HepG2 (cell line): ENCODE results near the gene RPS6KB2. TPM values are rescaled to one million over a fixed set of nuclear protein-coding genes. Genes with fewer than 3 reads are reported as not detected.

ENCODE experiments used
- ATAC-seq: fragments of 200-7000 bp; cut with Tn5 transposase; 3 replicates; pipeline ENCODE4 v1.9.1; 2020; ENCODE audit warnings: mild to moderate bottlenecking, moderate library complexity
- BruUV-seq: library from RNA; stranded (reverse); fragments of 400-500 nt; replicated peaks from 2 replicates; lab custom pipeline; 2021; lab: Mats Ljungman, UMichigan
- CTCF ChIA-PET: fragments of 300-600 bp; formaldehyde crosslinking; extraction: SDS; loops from one replicate; lab custom pipeline; 2021; ENCODE audit warnings: low total read pairs, inconsistent platforms, low intra/inter-chr PET ratio; lab: Yijun Ruan, JAX
- POLR2A ChIA-PET: fragments of 350-600 bp; sonication (Branson Sonifier 250); formaldehyde crosslinking; loops from one replicate; lab custom pipeline; 2020; ENCODE audit warnings: antibody characterized with exemption, inconsistent platforms; lab: Yijun Ruan, JAX
- DNase-seq: peaks from one replicate; pipeline ENCODE4 v3.0.0-alpha.2; 2015; ENCODE audit warnings: low spot score
- FAIRE-seq: peaks from 3 replicates; lab custom pipeline; 2011; peaks lifted over from hg19 to GRCh38; lab: Jason Lieb, UNC
- H2AFZ ChIP-seq: one replicate; pipeline ENCODE4 v1.6.1; 2011; ENCODE audit warnings: low read length, inconsistent platforms
- H3K27ac ChIP-seq: fragments of 300-600 bp; 3 replicates; pipeline ENCODE4 v1.8.0; 2011; ENCODE audit warnings: mixed run types, mild to moderate bottlenecking, mixed read lengths, low read length, inconsistent platforms; ENCODE audit not compliant: insufficient read depth; ENCODE audit errors: extremely low read length
- H3K27me3 ChIP-seq, 2 experiments: fragments of 200-600 bp in 1 of 2; 2 replicates in 1 of 2; 3 replicates in 1 of 2; pipeline versions ENCODE4 v1.6.0 to v1.8.0; 2011; ENCODE audit warnings: low read length in 2 of 2, mild to moderate bottlenecking in 2 of 2, moderate library complexity in 2 of 2, inconsistent platforms in 1 of 2; ENCODE audit not compliant: insufficient read depth in 2 of 2, control insufficient read depth in 1 of 2
- H3K36me3 ChIP-seq, 2 experiments: fragments of 200-600 bp in 1 of 2; replicated peaks in 1 of 2; 2 replicates in 1 of 2; 3 replicates in 1 of 2; pipeline versions ENCODE4 v1.5.1 to v1.8.0; 2011; ENCODE audit warnings: low read length in 2 of 2, inconsistent platforms in 1 of 2; ENCODE audit not compliant: insufficient read depth in 2 of 2, control insufficient read depth in 1 of 2
- H3K4me1 ChIP-seq: 2 replicates; pipeline ENCODE4 v1.5.1; 2012; ENCODE audit warnings: low read length, inconsistent platforms; ENCODE audit not compliant: insufficient read depth
- H3K4me2 ChIP-seq: 2 replicates; pipeline ENCODE4 v1.6.0; 2011; ENCODE audit warnings: low read depth, low read length, inconsistent platforms
- H3K4me3 ChIP-seq, 3 experiments: fragments of 200-600 bp in 1 of 3; sonication (generic), shearing (Covaris generic) in 1 of 3; replicated peaks in 1 of 3; 2 replicates each; pipeline ENCODE4 v1.5.1; 2011 to 2016; ENCODE audit warnings: low read length in 3 of 3, inconsistent platforms in 2 of 3, low read depth in 2 of 3, mild to moderate bottlenecking in 2 of 3, control low read depth in 1 of 3, mixed read lengths in 1 of 3; ENCODE audit not compliant: insufficient read depth in 1 of 3
- H3K79me2 ChIP-seq: one replicate; pipeline ENCODE4 v1.6.1; 2011; ENCODE audit warnings: low read length, inconsistent platforms; ENCODE audit not compliant: insufficient read depth
- H3K9ac ChIP-seq: 2 replicates; pipeline ENCODE4 v1.6.0; 2011; ENCODE audit warnings: mild to moderate bottlenecking, low read depth, low read length, inconsistent platforms; ENCODE audit not compliant: insufficient read depth
- H3K9me3 ChIP-seq: 2 replicates; pipeline ENCODE4 v1.5.1; 2012; ENCODE audit warnings: mild to moderate bottlenecking, low read length
- H4K20me1 ChIP-seq: 2 replicates; pipeline ENCODE4 v1.6.0; 2011; ENCODE audit warnings: inconsistent platforms, mild to moderate bottlenecking, low read length, moderate library complexity; ENCODE audit not compliant: insufficient read depth
- FOSL2 ChIP-seq: sonication (generic); formaldehyde crosslinking; IDR thresholded peaks from 2 replicates; pipeline ENCODE4 v1.4.0; 2020; ENCODE audit warnings: missing genetic modification reagents
- HNRNPL ChIP-seq: fragments of 200-400 bp; formaldehyde crosslinking; IDR thresholded peaks from 2 replicates; pipeline ENCODE4 v1.6.1; 2017; ENCODE audit warnings: mild to moderate bottlenecking, low read depth, low read length
- PHF21A ChIP-seq: sonication (generic); formaldehyde crosslinking; IDR thresholded peaks from 2 replicates; pipeline ENCODE4 v1.5.0; 2020; ENCODE audit warnings: mild to moderate bottlenecking, missing genetic modification reagents
- ZBTB21 ChIP-seq: sonication (generic); formaldehyde crosslinking; IDR thresholded peaks from 2 replicates; pipeline ENCODE4 v1.4.0; 2020; ENCODE audit warnings: missing genetic modification reagents
- ZNF263 ChIP-seq: sonication (generic); formaldehyde crosslinking; IDR thresholded peaks from 2 replicates; pipeline ENCODE4 v1.4.0; 2020; ENCODE audit warnings: missing genetic modification reagents
- ZNF274 ChIP-seq: sonication (generic); formaldehyde crosslinking; IDR thresholded peaks from 2 replicates; pipeline ENCODE4 v1.5.1; 2020; ENCODE audit warnings: mild to moderate bottlenecking, missing genetic modification reagents
- WGBS: methylation state at CpG from one replicate; pipeline ENCODE4 v1.1.6; 2017; ENCODE audit warnings: low lambda C conversion rate; 5-methylcytosine and 5-hydroxymethylcytosine counted together
- in situ Hi-C: cut with HindIII; loops from 2 replicates; pipeline ENCODE4 v1.10.0; 2017; ENCODE audit warnings: low pct_unique_long_range_greater_than_20kb; ENCODE audit not compliant: extremely low pct_ligation_motif_present
- intact Hi-C: fragments of 100-400 bp; cut with micrococcal nuclease; formaldehyde crosslinking; loops from one replicate; pipeline ENCODE4 v1.10.0; 2022; ENCODE audit not compliant: unreplicated experiment
- polyA plus RNA-seq, 8 experiments: library from polyadenylated mRNA; depleted of rRNA in 3 of 8; stranded (reverse) in 7 of 8; unstranded in 1 of 8; fragments of >200 nt; fragmentation: Illumina TruSeq in 4 of 8; extraction: Trizol in 4 of 8; gene quantifications; 2 replicates each; pipeline versions ENCODE4 v1.2.1 to v1.2.3, GENCODE V29; 2011 to 2016; ENCODE audit warnings: low read depth in 4 of 8, missing spikeins in 1 of 8, mixed read lengths in 1 of 8; ENCODE audit not compliant: insufficient read depth in 1 of 8
- total RNA-seq, 5 experiments: library from RNA; depleted of rRNA; stranded (reverse); fragments of >200 nt; fragmentation: Illumina TruSeq; extraction: Trizol; gene quantifications; 2 replicates each; pipeline ENCODE4 v1.2.3, GENCODE V29; 2016; ENCODE audit warnings: low read depth in 1 of 5
- TF ChIP-seq, protein P1 (sequence below): sonication (generic); formaldehyde crosslinking; IDR thresholded peaks from 2 replicates; pipeline ENCODE4 v1.4.0; 2020; ENCODE audit warnings: missing genetic modification reagents
- TF ChIP-seq, protein P2 (sequence below): sonication (generic); formaldehyde crosslinking; IDR thresholded peaks from 2 replicates; pipeline ENCODE4 v1.5.1; 2020; ENCODE audit warnings: mild to moderate bottlenecking, missing genetic modification reagents, moderate library complexity
- TF ChIP-seq, protein P3 (sequence below): sonication (generic); formaldehyde crosslinking; IDR thresholded peaks from 2 replicates; pipeline ENCODE4 v1.4.0; 2020; ENCODE audit warnings: missing genetic modification reagents

Gene RPS6KB2
- total and polyA plus RNA-seq, 2 of the 13 experiments (the other 11 are each of a cell fraction or from before 2014, with no cell fraction given) = 52.9 to 54.8 TPM

GRCh38 chr11:67379061-67380058, 48.9 kb upstream of the RPS6KB2 start:
- WGBS = 20% methylated on average over 14 of the region's 23 CpGs
- Histone ChIP-seq H3K27ac (no peak overlapping the region), H3K4me3 (peak overlapping the region in 1 of 3 experiments; percentile 47; a peak in 2 of 6 replicates), H3K79me2 (no peaks in the 10 kb centered on the region), H3K27me3 (peaks cover 2 to 29% of the 10 kb centered on the region in 2 experiments; a peak in 3 of 5 replicates), H3K36me3 (no peaks in the 10 kb centered on the region), H3K9me3 (no peaks in the 10 kb centered on the region), H3K9ac (0 out of 2 replicates have a peak overlapping the region, but pooled peaks have one; percentile 5), H3K4me1 (peaks cover 36% of the 10 kb centered on the region), H4K20me1 (no peaks in the 10 kb centered on the region), H2AFZ (no peak overlapping the region), H3K4me2 (peak overlapping the region; percentile 45; the same call in 1 of the 2 replicates)
- BruUV-seq = no TSS peak
- no peak for DNase-seq
- POLR2A ChIA-PET = interaction anchor here (0.5 to 18.5 kb wide), 2 partner anchors 22 to 26 kb away, joined by 3 to 365 read pairs; partner anchors contain the start of genes POLD4 and PPP1CA
- in situ Hi-C loops (loop anchor here (5.0 kb wide), 1 partner anchor 117 kb away; no protein-coding TSS in a partner anchor), intact Hi-C loops (loop anchor here (10.0 kb wide), 1 partner anchor 135 kb away; no protein-coding TSS in a partner anchor)
- peak; percentile 88 for TF ChIP-seq ZNF263
- no peak for TF ChIP-seq ZNF274
- peak; percentile 45; the same call in 1 of the 2 replicates for TF ChIP-seq FOSL2 (CRISPR knock-in tag)
- TF ChIP-seq, protein P1, sequence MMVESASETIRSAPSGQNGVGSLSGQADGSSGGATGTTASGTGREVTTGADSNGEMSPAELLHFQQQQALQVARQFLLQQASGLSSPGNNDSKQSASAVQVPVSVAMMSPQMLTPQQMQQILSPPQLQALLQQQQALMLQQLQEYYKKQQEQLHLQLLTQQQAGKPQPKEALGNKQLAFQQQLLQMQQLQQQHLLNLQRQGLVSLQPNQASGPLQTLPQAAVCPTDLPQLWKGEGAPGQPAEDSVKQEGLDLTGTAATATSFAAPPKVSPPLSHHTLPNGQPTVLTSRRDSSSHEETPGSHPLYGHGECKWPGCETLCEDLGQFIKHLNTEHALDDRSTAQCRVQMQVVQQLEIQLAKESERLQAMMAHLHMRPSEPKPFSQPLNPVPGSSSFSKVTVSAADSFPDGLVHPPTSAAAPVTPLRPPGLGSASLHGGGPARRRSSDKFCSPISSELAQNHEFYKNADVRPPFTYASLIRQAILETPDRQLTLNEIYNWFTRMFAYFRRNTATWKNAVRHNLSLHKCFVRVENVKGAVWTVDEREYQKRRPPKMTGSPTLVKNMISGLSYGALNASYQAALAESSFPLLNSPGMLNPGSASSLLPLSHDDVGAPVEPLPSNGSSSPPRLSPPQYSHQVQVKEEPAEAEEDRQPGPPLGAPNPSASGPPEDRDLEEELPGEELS (CRISPR knock-in tag) = no peak
- TF ChIP-seq HNRNPL = 0 out of 2 replicates have a peak, but pooled peaks have one; percentile 69
- peak; percentile 44; the same call in 1 of the 2 replicates for TF ChIP-seq ZBTB21 (CRISPR knock-in tag)
- TF ChIP-seq PHF21A = no peak
- TF ChIP-seq, protein P2, sequence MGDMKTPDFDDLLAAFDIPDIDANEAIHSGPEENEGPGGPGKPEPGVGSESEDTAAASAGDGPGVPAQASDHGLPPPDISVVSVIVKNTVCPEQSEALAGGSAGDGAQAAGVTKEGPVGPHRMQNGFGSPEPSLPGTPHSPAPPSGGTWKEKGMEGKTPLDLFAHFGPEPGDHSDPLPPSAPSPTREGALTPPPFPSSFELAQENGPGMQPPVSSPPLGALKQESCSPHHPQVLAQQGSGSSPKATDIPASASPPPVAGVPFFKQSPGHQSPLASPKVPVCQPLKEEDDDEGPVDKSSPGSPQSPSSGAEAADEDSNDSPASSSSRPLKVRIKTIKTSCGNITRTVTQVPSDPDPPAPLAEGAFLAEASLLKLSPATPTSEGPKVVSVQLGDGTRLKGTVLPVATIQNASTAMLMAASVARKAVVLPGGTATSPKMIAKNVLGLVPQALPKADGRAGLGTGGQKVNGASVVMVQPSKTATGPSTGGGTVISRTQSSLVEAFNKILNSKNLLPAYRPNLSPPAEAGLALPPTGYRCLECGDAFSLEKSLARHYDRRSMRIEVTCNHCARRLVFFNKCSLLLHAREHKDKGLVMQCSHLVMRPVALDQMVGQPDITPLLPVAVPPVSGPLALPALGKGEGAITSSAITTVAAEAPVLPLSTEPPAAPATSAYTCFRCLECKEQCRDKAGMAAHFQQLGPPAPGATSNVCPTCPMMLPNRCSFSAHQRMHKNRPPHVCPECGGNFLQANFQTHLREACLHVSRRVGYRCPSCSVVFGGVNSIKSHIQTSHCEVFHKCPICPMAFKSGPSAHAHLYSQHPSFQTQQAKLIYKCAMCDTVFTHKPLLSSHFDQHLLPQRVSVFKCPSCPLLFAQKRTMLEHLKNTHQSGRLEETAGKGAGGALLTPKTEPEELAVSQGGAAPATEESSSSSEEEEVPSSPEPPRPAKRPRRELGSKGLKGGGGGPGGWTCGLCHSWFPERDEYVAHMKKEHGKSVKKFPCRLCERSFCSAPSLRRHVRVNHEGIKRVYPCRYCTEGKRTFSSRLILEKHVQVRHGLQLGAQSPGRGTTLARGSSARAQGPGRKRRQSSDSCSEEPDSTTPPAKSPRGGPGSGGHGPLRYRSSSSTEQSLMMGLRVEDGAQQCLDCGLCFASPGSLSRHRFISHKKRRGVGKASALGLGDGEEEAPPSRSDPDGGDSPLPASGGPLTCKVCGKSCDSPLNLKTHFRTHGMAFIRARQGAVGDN (CRISPR knock-in tag) = peak; percentile 12
- TF ChIP-seq, protein P3, sequence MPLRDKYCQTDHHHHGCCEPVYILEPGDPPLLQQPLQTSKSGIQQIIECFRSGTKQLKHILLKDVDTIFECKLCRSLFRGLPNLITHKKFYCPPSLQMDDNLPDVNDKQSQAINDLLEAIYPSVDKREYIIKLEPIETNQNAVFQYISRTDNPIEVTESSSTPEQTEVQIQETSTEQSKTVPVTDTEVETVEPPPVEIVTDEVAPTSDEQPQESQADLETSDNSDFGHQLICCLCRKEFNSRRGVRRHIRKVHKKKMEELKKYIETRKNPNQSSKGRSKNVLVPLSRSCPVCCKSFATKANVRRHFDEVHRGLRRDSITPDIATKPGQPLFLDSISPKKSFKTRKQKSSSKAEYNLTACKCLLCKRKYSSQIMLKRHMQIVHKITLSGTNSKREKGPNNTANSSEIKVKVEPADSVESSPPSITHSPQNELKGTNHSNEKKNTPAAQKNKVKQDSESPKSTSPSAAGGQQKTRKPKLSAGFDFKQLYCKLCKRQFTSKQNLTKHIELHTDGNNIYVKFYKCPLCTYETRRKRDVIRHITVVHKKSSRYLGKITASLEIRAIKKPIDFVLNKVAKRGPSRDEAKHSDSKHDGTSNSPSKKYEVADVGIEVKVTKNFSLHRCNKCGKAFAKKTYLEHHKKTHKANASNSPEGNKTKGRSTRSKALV (CRISPR knock-in tag) = no peak
- CTCF ChIA-PET = no interaction called here
- no peak for FAIRE-seq
- ATAC-seq = peak; percentile 8; the same call in 1 of the 3 replicates
